ENCODE results near the gene NUMB.

The NUMB gene

DNA sequence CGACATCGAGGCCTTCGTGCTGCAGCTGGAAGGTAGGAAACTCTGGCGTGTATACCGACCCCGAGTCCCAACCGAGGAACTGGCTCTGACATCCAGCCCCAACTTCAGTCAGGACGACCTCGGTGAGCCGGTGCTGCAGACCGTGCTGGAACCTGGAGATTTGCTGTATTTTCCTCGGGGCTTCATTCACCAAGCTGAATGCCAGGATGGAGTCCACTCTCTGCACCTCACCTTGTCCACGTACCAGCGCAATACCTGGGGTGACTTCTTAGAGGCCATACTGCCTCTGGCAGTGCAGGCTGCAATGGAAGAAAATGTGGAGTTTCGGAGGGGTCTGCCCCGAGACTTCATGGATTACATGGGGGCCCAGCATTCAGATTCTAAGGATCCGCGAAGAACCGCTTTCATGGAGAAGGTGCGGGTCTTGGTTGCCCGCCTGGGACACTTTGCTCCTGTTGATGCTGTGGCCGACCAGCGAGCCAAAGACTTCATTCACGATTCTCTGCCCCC, 33.8 kb upstream of the NUMB start:
- ChIA-PET POLR2A (no interaction called here), CTCF (interaction anchor here (1.5 kb wide), 1 partner anchor 16 kb away, joined by 8 read pairs; no protein-coding TSS in a partner anchor)
- H3K27ac ChIP-seq (ENCODE audit: insufficient read depth in 1 of 2, low read depth in 1 of 2, low read length in 2 of 2, poor library complexity in 1 of 2, severe bottlenecking in 2 of 2): no peak overlapping the region
- H3K4me1 ChIP-seq (ENCODE audit: control extremely low read depth in 1 of 4, control insufficient read depth in 4 of 4, insufficient read depth in 4 of 4, low read length in 3 of 4): peaks cover 7 to 30% (median 25%) of the 10 kb centered on the region in 4 experiments
- peaks cover 0 to 3% (median 0%) of the 10 kb centered on the region in 5 experiments for H3K27me3 ChIP-seq (replicated peaks in 2 of 5; ENCODE audit: control insufficient read depth in 4 of 5, insufficient read depth in 5 of 5, low read length in 4 of 5)
- H3K4me3 ChIP-seq (ENCODE audit: control insufficient read depth in 1 of 7, extremely low read depth in 1 of 7, insufficient read depth in 4 of 7, low read depth in 2 of 7, low read length in 6 of 7): peak overlapping the region; percentile 50 to 83 (median 81)
- WGBS (ENCODE audit: insufficient coverage): 63% methylated on average over 21 of the region's 24 CpGs
- H3K36me3 ChIP-seq (ENCODE audit: control insufficient read depth in 4 of 4, insufficient read depth in 4 of 4, low read length in 3 of 4): peaks cover 5 to 20% (median 6%) of the 10 kb centered on the region in 4 experiments
- no peaks in the 10 kb centered on the region for H3K9me3 ChIP-seq (ENCODE audit: control extremely low read depth in 1 of 5, control insufficient read depth in 4 of 5, insufficient read depth in 2 of 5, low read depth in 1 of 5, low read length in 4 of 5)
- no peak for DNase-seq

DNA sequence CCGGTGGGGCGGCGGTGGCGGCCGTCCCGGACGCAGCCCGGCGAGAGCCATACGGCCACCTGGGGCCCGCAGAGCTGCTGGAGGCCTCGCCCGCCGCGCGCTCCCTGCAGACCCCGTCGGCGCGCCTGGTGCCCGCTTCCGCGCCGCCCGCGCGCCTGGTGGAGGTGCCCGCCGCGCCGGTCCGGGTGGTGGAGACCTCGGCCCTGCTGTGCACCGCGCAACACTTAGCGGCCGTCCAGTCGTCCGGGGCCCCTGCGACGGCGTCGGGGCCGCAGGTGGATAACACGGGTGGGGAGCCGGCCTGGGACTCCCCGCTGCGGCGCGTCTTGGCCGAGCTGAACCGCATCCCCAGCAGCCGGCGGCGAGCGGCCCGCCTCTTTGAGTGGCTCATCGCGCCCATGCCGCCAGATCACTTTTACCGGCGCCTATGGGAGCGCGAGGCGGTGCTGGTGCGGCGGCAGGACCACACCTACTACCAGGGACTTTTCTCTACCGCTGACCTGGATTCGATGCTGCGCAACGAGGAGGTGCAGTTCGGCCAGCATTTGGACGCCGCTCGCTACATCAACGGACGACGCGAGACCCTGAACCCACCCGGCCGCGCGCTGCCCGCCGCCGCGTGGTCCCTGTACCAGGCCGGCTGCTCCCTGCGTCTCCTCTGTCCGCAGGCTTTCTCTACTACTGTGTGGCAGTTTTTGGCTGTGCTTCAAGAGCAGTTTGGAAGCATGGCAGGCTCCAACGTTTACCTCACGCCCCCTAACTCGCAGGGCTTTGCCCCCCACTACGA, 33.1 kb upstream of the NUMB start:
- H3K36me3 ChIP-seq (ENCODE audit: control insufficient read depth in 4 of 4, insufficient read depth in 4 of 4, low read length in 3 of 4): peaks cover 5 to 20% (median 6%) of the 10 kb centered on the region in 4 experiments
- peak overlapping the region; percentile 50 to 83 (median 81) for H3K4me3 ChIP-seq (ENCODE audit: control insufficient read depth in 1 of 7, extremely low read depth in 1 of 7, insufficient read depth in 4 of 7, low read depth in 2 of 7, low read length in 6 of 7)
- peak; percentile 34 to 75 (median 71) for DNase-seq
- H3K27me3 ChIP-seq (replicated peaks in 2 of 5; ENCODE audit: control insufficient read depth in 4 of 5, insufficient read depth in 5 of 5, low read length in 4 of 5): peaks cover 0 to 3% (median 0%) of the 10 kb centered on the region in 5 experiments
- H3K9me3 ChIP-seq (ENCODE audit: control extremely low read depth in 1 of 5, control insufficient read depth in 4 of 5, insufficient read depth in 2 of 5, low read depth in 1 of 5, low read length in 4 of 5): no peaks in the 10 kb centered on the region
- H3K27ac ChIP-seq (ENCODE audit: insufficient read depth in 1 of 2, low read depth in 1 of 2, low read length in 2 of 2, poor library complexity in 1 of 2, severe bottlenecking in 2 of 2): peak overlapping the region; percentile 40 to 58
- 1% methylated on average over 75 of the region's 94 CpGs for WGBS (ENCODE audit: insufficient coverage)
- H3K4me1 ChIP-seq (ENCODE audit: control extremely low read depth in 1 of 4, control insufficient read depth in 4 of 4, insufficient read depth in 4 of 4, low read length in 3 of 4): peaks cover 7 to 30% (median 25%) of the 10 kb centered on the region in 4 experiments
- POLR2A ChIA-PET: interaction anchor here (1.0 kb wide), 1 partner anchor 20 kb away, joined by 4 read pairs; no protein-coding TSS in a partner anchor
- CTCF ChIA-PET: interaction anchor here (0.7 to 2.0 kb wide), 5 partner anchors 16 to 318 kb away, joined by 3 to 8 read pairs (median 5); partner anchors contain the start of gene ACOT2

DNA sequence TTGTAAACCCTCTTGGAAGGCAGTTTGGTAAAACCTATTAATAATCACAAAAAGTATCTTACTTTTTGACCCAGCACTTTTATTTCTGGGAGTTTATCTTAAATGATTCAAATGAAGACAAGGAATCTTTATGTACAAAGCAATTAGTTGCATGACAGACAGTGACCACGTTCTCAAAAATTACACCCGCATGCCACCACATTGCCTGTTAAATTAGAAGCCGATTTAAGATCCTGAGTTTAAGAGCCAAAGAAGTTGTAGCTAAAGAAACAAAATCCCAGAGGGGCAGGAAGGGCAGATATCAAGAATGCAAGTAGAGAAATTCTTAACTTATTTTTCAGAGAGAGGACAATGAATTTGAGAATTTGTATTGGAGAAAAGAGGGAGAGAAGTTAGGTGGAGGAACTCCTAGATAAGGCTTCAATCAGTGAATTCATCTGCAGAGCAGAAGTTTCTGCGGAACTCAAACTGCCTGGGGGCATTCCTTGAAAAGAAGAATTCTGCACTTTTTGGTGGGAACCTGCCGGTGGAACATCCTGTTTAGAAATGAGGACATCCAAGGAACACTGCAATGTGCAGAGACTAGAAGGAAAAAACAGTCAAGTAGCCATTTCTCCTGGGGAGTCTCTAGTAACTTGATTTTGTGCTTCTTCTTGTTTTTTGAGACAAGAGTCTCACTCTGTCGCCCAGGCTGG, 31.3 kb upstream of the NUMB start:
- no peak overlapping the region for H3K4me3 ChIP-seq (ENCODE audit: control insufficient read depth in 1 of 7, extremely low read depth in 1 of 7, insufficient read depth in 4 of 7, low read depth in 2 of 7, low read length in 6 of 7)
- H3K27me3 ChIP-seq (replicated peaks in 2 of 5; ENCODE audit: control insufficient read depth in 4 of 5, insufficient read depth in 5 of 5, low read length in 4 of 5): peaks cover 0 to 3% (median 0%) of the 10 kb centered on the region in 5 experiments
- POLR2A ChIA-PET: no interaction called here
- CTCF ChIA-PET: interaction anchor here (2.0 kb wide), 1 partner anchor 17 kb away, joined by 5 read pairs; no protein-coding TSS in a partner anchor
- DNase-seq: no peak
- no peaks in the 10 kb centered on the region for H3K9me3 ChIP-seq (ENCODE audit: control extremely low read depth in 1 of 5, control insufficient read depth in 4 of 5, insufficient read depth in 2 of 5, low read depth in 1 of 5, low read length in 4 of 5)
- peaks cover 7 to 30% (median 25%) of the 10 kb centered on the region in 4 experiments for H3K4me1 ChIP-seq (ENCODE audit: control extremely low read depth in 1 of 4, control insufficient read depth in 4 of 4, insufficient read depth in 4 of 4, low read length in 3 of 4)
- H3K27ac ChIP-seq (ENCODE audit: insufficient read depth in 1 of 2, low read depth in 1 of 2, low read length in 2 of 2, poor library complexity in 1 of 2, severe bottlenecking in 2 of 2): no peak overlapping the region
- H3K36me3 ChIP-seq (ENCODE audit: control insufficient read depth in 4 of 4, insufficient read depth in 4 of 4, low read length in 3 of 4): peaks cover 5 to 20% (median 5%) of the 10 kb centered on the region in 4 experiments
- WGBS (ENCODE audit: insufficient coverage): 97% methylated on average over 4 of the region's 6 CpGs

DNA sequence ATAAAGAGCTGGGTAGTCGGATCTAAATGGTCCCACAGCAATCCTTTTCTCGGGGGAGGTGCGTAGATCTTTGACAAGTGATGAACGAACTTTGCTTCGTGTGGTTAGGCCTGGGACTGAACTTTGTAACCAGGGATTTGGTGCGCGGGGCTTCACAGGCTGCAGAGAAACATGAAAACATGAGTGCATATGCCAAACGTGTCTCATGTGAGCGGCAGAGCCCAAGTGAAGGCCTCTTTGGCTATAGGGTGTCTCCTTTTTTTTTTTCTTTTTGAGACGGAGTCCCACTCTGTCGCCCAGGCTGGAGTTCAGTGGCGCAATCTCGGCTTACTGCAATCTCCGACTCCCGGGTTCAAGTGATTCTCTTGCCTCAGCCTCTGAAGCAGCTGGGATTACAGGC, 20.3 kb upstream of the NUMB start:
- H3K27me3 ChIP-seq (replicated peaks in 2 of 5; ENCODE audit: control insufficient read depth in 4 of 5, insufficient read depth in 5 of 5, low read length in 4 of 5): no peaks in the 10 kb centered on the region
- no peaks in the 10 kb centered on the region for H3K4me1 ChIP-seq (ENCODE audit: control extremely low read depth in 1 of 4, control insufficient read depth in 4 of 4, insufficient read depth in 4 of 4, low read length in 3 of 4)
- H3K4me3 ChIP-seq (ENCODE audit: control insufficient read depth in 1 of 7, extremely low read depth in 1 of 7, insufficient read depth in 4 of 7, low read depth in 2 of 7, low read length in 6 of 7): no peak overlapping the region
- no peak overlapping the region for H3K27ac ChIP-seq (ENCODE audit: insufficient read depth in 1 of 2, low read depth in 1 of 2, low read length in 2 of 2, poor library complexity in 1 of 2, severe bottlenecking in 2 of 2)
- DNase-seq: no peak
- no peaks in the 10 kb centered on the region for H3K36me3 ChIP-seq (ENCODE audit: control insufficient read depth in 4 of 4, insufficient read depth in 4 of 4, low read length in 3 of 4)
- 96% methylated on average over 12 of the region's 15 CpGs for WGBS (ENCODE audit: insufficient coverage)
- ChIA-PET CTCF (interaction anchor here (0.7 to 3.9 kb wide), 2 partner anchors 12 to 168 kb away, joined by 3 to 17 read pairs; no protein-coding TSS in a partner anchor), POLR2A (no interaction called here)
- no peaks in the 10 kb centered on the region for H3K9me3 ChIP-seq (ENCODE audit: control extremely low read depth in 1 of 5, control insufficient read depth in 4 of 5, insufficient read depth in 2 of 5, low read depth in 1 of 5, low read length in 4 of 5)

DNA sequence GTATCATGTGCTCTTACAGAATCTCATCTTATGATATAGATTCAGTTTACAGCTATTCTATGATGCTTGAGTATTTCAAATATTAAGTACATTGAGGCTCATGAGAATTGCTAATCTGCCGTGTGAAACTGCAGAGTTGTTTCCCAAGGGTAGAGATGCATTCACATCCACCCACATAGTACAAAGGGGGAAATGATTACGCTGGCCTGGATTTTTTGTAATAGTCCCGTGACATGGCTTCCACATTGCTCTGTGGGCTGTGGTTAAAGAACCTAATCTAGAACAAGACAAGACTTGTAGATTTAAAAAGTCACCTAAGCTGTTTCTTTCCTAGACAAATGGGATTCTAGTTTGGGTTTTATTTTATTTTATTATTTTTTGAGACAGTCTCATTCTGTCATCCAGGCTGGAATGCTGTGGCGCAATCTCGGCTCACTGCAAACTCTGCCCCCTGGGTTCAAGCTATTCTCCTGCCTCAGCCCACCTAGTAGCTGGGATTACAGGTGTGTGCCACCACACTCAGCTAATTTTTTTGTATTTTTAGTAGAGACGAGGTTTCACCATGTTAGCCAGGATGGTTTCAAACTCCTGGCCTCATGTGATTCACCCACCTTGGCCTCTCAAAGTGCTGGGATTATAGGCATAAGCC, 19.4 kb upstream of the NUMB start:
- 94% methylated on average over 3 of the region's 6 CpGs for WGBS (ENCODE audit: insufficient coverage)
- ChIA-PET CTCF (interaction anchor here (0.6 to 3.9 kb wide), 5 partner anchors 8 to 181 kb away, joined by 3 to 17 read pairs (median 3); no protein-coding TSS in a partner anchor), POLR2A (interaction anchor here (0.5 kb wide), 1 partner anchor 186 kb away, joined by 4 read pairs; no protein-coding TSS in a partner anchor)
- Histone ChIP-seq H3K27me3 (replicated peaks in 2 of 5; ENCODE audit: control insufficient read depth in 4 of 5, insufficient read depth in 5 of 5, low read length in 4 of 5) (peaks cover 0 to 2% (median 0%) of the 10 kb centered on the region in 5 experiments), H3K4me1 (ENCODE audit: control extremely low read depth in 1 of 4, control insufficient read depth in 4 of 4, insufficient read depth in 4 of 4, low read length in 3 of 4) (no peaks in the 10 kb centered on the region), H3K36me3 (ENCODE audit: control insufficient read depth in 4 of 4, insufficient read depth in 4 of 4, low read length in 3 of 4) (no peaks in the 10 kb centered on the region), H3K9me3 (ENCODE audit: control extremely low read depth in 1 of 5, control insufficient read depth in 4 of 5, insufficient read depth in 2 of 5, low read depth in 1 of 5, low read length in 4 of 5) (no peaks in the 10 kb centered on the region), H3K4me3 (ENCODE audit: control insufficient read depth in 1 of 7, extremely low read depth in 1 of 7, insufficient read depth in 4 of 7, low read depth in 2 of 7, low read length in 6 of 7) (no peak overlapping the region), H3K27ac (ENCODE audit: insufficient read depth in 1 of 2, low read depth in 1 of 2, low read length in 2 of 2, poor library complexity in 1 of 2, severe bottlenecking in 2 of 2) (no peak overlapping the region)
- DNase-seq: peak in 2 of 3 donors; percentile 43 to 65

DNA sequence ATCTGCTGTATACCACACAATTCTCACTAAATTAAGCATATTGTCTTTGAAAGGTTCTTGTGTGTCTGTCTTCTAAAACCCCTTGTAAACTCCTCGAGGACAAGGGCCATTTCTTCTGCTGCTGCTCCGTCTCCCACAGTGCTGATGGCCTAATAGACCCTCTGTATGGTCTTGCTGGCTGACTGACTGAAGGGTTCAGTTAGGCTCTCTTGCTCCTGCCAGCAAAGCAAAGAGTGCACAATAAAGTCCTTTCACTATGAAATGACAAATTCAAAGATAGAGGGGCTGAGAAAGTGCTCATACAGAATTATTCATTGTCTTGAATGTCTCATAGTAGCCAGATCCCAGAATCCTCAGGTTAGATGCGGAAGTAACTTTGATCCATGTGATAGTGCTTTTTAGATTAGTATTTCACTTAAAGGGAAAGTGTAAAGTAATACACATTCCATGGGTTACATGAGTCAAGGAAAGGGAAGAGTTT, 18.1 kb upstream of the NUMB start:
- H3K4me3 ChIP-seq (ENCODE audit: control insufficient read depth in 1 of 7, extremely low read depth in 1 of 7, insufficient read depth in 4 of 7, low read depth in 2 of 7, low read length in 6 of 7): no peak overlapping the region
- ChIA-PET CTCF (interaction anchor here (3.9 kb wide), 1 partner anchor 10 kb away, joined by 17 read pairs; no protein-coding TSS in a partner anchor), POLR2A (no interaction called here)
- no peak overlapping the region for H3K27ac ChIP-seq (ENCODE audit: insufficient read depth in 1 of 2, low read depth in 1 of 2, low read length in 2 of 2, poor library complexity in 1 of 2, severe bottlenecking in 2 of 2)
- no peak for DNase-seq
- no peaks in the 10 kb centered on the region for H3K9me3 ChIP-seq (ENCODE audit: control extremely low read depth in 1 of 5, control insufficient read depth in 4 of 5, insufficient read depth in 2 of 5, low read depth in 1 of 5, low read length in 4 of 5)
- no peaks in the 10 kb centered on the region for H3K4me1 ChIP-seq (ENCODE audit: control extremely low read depth in 1 of 4, control insufficient read depth in 4 of 4, insufficient read depth in 4 of 4, low read length in 3 of 4)
- WGBS (ENCODE audit: insufficient coverage): 93% methylated on average over 2 of the region's 3 CpGs
- peaks cover 0 to 2% (median 0%) of the 10 kb centered on the region in 5 experiments for H3K27me3 ChIP-seq (replicated peaks in 2 of 5; ENCODE audit: control insufficient read depth in 4 of 5, insufficient read depth in 5 of 5, low read length in 4 of 5)
- H3K36me3 ChIP-seq (ENCODE audit: control insufficient read depth in 4 of 4, insufficient read depth in 4 of 4, low read length in 3 of 4): no peaks in the 10 kb centered on the region
